Measurements from ENCODE around the gene NPSR1. TPM values are rescaled to one million over a fixed set of nuclear protein-coding genes. Genes with fewer than 3 reads are reported as not detected.

Gene NPSR1
- total and polyA plus RNA-seq, 8 donors = not detected

DNA sequence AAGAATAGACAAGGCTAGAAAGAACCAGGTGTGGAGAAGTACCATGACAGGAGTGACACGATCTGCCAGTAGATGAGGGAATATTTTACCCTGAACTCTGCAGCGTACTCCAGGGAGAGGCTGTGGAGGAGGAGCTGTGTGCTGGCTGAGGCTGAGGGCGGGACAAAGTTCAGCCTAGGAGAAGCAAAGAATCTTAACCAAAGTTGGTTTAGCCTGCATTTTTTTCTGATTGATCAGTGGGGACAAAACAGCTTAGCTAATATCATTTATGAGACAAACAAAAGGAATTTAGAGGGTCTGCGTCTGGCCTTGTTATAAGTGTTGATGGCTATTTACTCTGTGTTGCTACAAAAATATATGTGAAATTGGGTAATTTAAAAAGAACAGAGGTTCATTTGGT, 5.2 kb upstream of the NPSR1 start:
- ATAC-seq (no peak), DNase-seq (no peak)
- Histone ChIP-seq H3K27me3 (no peaks in the 10 kb centered on the region), H3K36me3 (no peaks in the 10 kb centered on the region), H3K4me3 (no peak overlapping the region), H3K27ac (no peak overlapping the region), H3K9me3 (no peaks in the 10 kb centered on the region), H3K4me1 (no peaks in the 10 kb centered on the region)
- TF ChIP-seq, protein P1, sequence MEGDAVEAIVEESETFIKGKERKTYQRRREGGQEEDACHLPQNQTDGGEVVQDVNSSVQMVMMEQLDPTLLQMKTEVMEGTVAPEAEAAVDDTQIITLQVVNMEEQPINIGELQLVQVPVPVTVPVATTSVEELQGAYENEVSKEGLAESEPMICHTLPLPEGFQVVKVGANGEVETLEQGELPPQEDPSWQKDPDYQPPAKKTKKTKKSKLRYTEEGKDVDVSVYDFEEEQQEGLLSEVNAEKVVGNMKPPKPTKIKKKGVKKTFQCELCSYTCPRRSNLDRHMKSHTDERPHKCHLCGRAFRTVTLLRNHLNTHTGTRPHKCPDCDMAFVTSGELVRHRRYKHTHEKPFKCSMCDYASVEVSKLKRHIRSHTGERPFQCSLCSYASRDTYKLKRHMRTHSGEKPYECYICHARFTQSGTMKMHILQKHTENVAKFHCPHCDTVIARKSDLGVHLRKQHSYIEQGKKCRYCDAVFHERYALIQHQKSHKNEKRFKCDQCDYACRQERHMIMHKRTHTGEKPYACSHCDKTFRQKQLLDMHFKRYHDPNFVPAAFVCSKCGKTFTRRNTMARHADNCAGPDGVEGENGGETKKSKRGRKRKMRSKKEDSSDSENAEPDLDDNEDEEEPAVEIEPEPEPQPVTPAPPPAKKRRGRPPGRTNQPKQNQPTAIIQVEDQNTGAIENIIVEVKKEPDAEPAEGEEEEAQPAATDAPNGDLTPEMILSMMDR (IDR thresholded peaks at IDR 0.05) = no peak
- intact Hi-C loops (cut with DNase I) = no loop called here

DNA sequence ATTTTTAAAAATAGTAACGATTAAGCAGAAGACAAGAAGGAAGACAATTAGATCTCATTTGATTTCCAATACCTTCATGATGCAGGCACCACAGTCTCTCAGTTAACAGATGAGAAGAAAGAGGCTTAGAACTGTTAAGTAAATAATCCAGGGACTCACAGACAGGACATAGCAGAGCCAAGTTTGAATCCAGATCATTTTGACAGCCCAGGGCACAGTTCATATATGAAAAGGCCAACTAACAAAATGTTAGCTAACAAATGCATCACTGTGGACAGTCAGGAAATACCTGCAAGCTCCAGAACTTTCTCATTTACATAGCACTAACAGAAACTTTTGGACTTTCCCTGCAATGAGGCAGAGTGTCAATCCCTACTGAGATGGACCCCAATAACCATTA, 4.2 kb upstream of the NPSR1 start:
- DNase-seq (no peak), ATAC-seq (no peak)
- H3K4me1 ChIP-seq = no peaks in the 10 kb centered on the region
- no peaks in the 10 kb centered on the region for H3K36me3 ChIP-seq
- intact Hi-C loops (cut with DNase I) = no loop called here
- H3K9me3 ChIP-seq = no peaks in the 10 kb centered on the region
- no peak overlapping the region for H3K4me3 ChIP-seq
- TF ChIP-seq, protein P1 (IDR thresholded peaks at IDR 0.05) = no peak
- no peak overlapping the region for H3K27ac ChIP-seq
- H3K27me3 ChIP-seq = no peaks in the 10 kb centered on the region

DNA sequence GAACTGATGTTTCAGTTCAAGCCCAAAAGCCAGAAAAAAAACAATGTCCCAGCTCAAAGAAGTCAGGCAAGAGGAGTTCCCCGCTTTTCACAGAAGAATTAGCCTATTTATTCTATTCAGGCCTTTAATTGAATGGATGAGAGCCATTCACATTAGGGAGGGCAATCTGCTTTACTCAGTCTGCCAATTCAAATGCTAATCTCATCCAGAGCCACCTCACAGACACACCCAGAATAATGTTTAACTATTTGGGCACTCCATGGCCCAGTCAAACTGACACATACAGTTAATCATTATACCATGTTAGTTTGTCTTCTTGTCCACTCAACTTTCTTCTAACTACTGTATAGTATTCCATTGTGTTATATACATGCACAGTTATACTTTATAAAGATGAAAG, 2.6 kb upstream of the NPSR1 start:
- TF ChIP-seq, protein P1 (IDR thresholded peaks at IDR 0.05) = no peak
- DNase-seq (no peak), ATAC-seq (no peak)
- Histone ChIP-seq H3K27ac (no peak overlapping the region), H3K4me1 (no peaks in the 10 kb centered on the region), H3K9me3 (no peaks in the 10 kb centered on the region), H3K4me3 (no peak overlapping the region), H3K36me3 (no peaks in the 10 kb centered on the region), H3K27me3 (no peaks in the 10 kb centered on the region)
- intact Hi-C loops (cut with DNase I) = no loop called here

DNA sequence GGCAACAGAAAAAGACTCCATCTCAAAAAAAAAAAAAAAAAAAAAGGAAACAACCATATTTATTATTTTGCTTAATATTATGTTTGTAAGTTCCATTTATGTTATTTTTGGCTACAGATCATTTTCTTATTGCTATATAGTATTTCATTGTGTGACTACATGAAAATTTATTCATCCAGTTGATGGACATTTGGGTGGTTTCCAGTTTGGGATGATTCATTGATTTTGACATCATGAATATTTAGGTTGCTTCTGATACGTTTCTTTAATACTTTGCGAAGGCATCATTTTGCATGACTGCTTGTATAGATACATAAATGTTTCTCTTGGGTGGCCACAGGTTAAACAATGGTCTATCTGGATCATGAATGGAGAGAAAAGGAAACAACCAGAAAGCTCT, 2.0 kb upstream of the NPSR1 start:
- no peaks in the 10 kb centered on the region for H3K4me1 ChIP-seq
- H3K27me3 ChIP-seq = no peaks in the 10 kb centered on the region
- intact Hi-C loops (cut with DNase I) = no loop called here

DNA sequence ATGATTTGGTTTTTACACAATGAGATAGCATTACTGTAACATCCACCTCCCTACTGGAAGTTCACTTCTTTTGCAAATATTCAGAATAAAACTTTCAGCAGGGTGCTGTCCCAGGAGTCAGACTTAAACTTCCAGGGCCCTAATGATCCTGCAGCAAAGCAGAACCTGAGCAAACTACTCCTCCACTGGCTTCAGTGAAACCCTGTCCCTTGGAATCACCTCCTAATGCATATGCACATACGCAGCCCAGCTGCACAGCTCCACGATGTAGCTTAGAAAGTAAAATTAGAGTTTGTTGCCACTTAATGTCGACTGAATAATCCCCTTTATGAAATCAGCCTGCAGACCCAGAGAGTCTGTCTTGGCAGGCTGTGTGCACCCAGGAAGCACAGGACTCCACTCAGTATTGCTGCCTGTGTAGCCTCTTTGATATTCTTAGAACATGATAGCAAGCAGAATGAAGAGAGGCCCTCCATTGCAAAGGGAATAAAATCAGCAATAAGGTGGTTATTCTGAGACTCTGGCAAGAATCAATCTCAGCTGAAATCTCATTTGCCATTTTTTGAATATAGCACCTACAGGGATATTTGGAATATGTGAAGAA, 1.6 kb downstream of the NPSR1 start:
- no peak overlapping the region for H3K4me3 ChIP-seq
- no peak overlapping the region for H3K27ac ChIP-seq
- H3K4me1 ChIP-seq = no peaks in the 10 kb centered on the region
- H3K27me3 ChIP-seq = no peaks in the 10 kb centered on the region
- no peaks in the 10 kb centered on the region for H3K9me3 ChIP-seq
- TF ChIP-seq, protein P1 (IDR thresholded peaks at IDR 0.05) = no peak
- no peak for ATAC-seq
- intact Hi-C loops (cut with DNase I) = no loop called here
- DNase-seq = no peak
- H3K36me3 ChIP-seq = no peaks in the 10 kb centered on the region

More for the DNA sequence above, 2.0 kb upstream of the NPSR1 start:
- Histone ChIP-seq H3K9me3 (no peaks in the 10 kb centered on the region), H3K36me3 (no peaks in the 10 kb centered on the region), H3K27ac (no peak overlapping the region), H3K4me3 (no peak overlapping the region)
- TF ChIP-seq, protein P1 (IDR thresholded peaks at IDR 0.05) = no peak
- no peak for DNase-seq
- ATAC-seq = no peak
